IPS DF 4.7 (cell line): Measurements from ENCODE around the gene GLT1D1.
"Not testable (repeated sequence)": the region's sequence is repeated elsewhere in the genome, so short reads cannot be mapped to it uniquely, and the experiment has no call there.

ENCODE experiments used
- DNase-seq: peaks from one replicate; pipeline ENCODE4 v3.0.0-alpha.2; 2013; ENCODE audit warnings: low spot score; ENCODE audit errors: extremely low read depth

The GLT1D1 gene

DNA sequence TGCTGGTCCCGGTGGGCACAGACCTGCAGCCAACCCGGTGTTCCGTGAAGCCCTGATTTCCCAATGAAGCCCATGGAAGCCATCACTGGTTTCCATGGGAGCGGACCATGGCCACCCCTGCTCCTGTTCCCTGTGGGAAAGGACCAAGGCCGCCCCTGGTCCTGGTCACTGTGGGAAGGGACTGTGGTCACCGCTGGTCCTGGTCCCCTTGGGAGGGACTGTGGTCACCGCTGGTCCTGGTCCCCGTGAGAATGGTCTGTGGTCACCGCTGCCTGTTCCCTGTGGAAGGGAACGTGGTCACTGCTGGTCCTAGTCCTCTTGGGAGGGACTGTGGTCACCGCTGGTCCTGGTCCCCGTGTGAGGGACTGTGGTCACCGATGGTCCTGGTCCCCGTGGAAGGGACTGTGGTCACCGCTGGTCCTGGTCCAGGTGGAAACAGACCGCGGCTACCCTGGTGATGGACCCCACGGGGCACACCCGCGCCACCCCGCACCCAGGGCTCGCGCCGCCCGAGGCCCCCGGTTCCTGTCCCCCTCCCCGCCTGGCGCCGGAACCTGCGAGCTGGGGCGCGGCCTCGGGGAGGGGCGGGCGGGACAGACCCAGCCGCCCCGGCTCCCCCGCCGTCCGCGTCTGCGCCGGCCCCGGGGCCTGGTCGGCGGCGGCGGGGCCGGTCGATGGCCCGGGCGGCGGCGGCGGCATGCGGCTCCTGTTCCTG is at the start of gene GLT1D1:
Gene GLT1D1 (plus strand): TSS at position 594 of the 715 bp plus-strand sequence. CDS start 104 bp downstream, at position 698.
- no peak for DNase-seq

DNA sequence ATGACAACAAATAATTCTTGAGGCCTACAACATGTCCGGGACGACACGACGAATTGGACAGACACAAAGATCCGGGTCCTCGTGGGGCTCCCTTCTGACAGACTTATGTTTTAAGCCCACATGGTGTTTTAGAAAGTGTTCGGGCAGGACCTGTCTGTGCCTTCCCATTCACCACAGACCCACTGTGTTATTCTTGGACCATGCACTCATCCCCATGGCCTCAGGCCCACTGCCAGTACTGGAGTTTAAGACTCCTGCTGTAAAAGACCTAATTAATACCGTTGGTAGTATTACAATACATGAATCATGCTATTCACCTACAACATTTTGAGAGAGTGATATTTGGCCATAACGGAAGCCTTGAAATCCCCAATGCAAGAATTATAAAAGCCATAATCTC is 49.5 kb upstream of the GLT1D1 start:
- no peak for DNase-seq

- DNase-seq = no peak
These were observed 48.5 kb upstream of the GLT1D1 start for GRCh38 chr12:128804762-128805161.

- not testable (repeated sequence) for DNase-seq
These were observed 47.9 kb upstream of the GLT1D1 start for GRCh38 chr12:128805406-128805805.

GRCh38 chr12:128806573-128806972 is 46.7 kb upstream of the GLT1D1 start:
- DNase-seq = no peak

GRCh38 chr12:128807161-128807724 is 46.0 kb upstream of the GLT1D1 start:
- DNase-seq = no peak

- DNase-seq = no peak
These were observed 44.6 kb upstream of the GLT1D1 start for GRCh38 chr12:128808651-128809050.

DNA sequence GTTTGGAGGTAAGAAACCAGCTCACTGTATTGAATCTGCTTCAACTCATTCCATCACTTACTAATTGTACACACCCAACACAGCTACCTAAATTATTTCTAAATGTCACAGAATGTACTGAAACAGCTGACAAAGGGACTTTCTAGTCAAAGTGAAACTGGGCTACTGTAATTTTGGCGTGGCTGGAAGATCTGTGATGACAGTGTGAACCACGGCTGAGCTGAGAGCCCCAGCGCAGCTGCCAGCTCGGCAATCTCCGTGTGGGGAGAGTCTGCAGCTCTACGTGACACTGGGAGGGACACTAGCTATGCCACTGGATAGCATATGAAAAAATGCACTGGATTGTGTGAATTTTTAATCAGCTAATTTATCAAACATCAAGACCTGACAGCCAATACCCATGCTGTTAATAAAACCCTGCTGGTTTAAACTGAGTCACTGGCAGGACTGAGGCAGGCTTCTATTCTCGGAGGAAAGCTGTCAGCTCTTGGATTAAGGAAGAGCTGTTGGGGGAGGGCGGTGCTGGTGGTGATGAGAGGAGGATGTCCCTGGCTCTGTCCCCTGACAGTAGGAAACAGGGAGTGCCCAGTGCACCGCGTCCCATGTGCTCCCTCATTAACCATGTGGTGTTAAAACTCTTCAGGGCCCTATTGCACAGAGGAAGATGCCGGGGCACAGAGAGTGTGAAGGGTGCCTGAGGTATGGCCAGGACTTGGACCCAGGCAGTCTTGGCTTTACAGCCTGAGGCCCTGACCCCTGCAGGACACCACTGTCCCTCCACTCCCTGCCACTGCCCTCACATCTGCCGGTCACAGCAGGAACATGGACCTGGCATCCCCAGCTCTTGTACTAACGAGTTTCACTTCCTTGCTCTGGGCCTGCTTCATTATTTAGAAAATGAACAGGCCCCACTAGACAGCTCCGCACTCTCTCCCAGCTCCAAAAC is 42.8 kb upstream of the GLT1D1 start:
- DNase-seq = no peak

DNA sequence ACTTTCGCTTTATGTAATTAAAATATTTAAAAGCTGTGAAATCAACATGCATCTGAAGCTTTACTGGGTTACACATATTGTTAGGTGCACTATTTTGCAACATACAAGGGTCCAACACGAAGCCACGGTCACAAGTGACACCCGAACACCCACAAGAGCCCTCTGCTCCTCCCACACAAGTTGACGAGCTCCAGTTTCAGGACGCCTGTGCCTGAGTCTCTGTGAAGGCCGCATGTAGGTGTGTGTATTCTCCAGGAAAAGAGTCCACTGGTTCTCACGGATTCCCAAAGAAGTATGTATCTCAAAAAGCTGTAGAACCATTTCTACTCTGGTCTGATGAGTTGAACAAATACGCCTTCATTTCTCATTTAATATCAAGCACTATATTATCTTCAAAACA is 41.5 kb upstream of the GLT1D1 start:
- DNase-seq = no peak

GRCh38 chr12:128813392-128813791 is 39.9 kb upstream of the GLT1D1 start:
- no peak for DNase-seq

DNA sequence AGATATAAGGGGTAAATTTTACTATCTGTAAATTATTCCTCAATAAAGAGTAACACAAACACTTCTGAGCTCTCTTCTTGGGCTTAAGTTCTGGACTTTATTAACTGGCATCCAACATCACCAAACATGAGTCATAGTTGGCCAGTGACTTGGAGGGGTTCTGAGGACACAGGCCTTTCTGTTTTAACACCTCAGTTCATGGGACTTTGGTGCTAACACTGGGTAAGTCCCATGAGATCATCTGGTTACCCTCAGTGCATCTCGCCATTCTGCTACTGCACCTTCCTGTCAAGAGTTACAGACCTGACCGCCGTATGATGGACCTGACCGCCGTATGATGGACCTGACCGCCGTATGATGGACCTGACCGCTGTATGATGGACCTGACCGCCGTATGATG is 39.4 kb upstream of the GLT1D1 start:
- no peak for DNase-seq

- no peak for DNase-seq
These were observed 38.6 kb upstream of the GLT1D1 start for GRCh38 chr12:128814411-128815261.

GRCh38 chr12:128815779-128816642 is 37.3 kb upstream of the GLT1D1 start:
- DNase-seq = no peak

DNA sequence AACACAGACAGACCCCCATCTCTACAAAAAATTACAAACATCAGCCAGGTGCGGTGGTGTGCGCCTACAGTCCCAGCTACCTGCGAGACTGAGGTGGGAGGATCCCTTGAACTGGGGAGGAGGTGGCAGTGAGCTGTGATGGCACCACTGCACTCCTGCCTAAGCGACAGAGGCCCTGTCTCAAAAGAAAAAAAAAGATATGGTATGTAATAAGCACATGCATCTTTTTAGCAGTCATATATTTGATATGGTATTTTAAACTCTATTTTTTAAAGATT is 36.7 kb upstream of the GLT1D1 start:
- no peak for DNase-seq

DNA sequence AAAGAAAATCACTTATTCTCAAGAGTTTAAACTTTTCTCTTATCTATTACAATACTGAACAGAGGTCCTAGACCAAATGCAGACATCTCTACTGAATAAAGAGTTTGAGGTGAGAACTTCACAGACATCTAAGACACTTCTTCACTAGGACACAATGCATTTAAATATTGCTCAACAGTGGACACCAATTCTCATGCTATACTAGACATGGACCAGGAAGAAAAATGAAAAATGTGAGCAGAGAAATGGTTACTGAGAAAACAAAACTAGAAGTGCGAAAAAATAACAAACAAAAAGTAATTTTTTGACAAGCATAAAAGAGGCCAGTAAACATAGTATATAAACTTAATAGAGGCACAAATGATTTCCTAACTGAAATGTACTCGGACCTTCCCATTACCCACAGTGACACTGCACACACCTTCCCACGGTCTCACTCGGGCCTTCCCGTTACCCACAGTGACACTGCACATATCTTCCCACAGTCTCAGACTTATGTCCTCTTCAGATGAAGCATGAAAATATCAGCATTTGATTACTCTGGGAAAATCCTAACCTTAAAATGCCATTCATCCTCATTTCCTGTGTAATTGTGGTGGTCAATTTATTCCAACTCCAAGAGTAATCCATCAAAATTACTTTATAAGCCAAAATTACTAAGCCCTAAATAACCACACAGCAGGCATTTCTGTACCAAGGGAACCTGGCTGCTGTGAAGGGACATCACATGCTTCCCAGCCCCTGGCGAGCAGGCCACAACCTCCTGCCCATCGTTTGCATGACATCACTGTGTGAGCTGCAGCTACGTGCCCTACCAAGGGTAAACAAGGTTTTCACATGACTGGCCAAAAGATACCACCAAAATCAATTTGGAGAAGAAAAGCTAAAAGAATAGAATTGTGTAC is 35.9 kb upstream of the GLT1D1 start:
- DNase-seq = no peak

DNA sequence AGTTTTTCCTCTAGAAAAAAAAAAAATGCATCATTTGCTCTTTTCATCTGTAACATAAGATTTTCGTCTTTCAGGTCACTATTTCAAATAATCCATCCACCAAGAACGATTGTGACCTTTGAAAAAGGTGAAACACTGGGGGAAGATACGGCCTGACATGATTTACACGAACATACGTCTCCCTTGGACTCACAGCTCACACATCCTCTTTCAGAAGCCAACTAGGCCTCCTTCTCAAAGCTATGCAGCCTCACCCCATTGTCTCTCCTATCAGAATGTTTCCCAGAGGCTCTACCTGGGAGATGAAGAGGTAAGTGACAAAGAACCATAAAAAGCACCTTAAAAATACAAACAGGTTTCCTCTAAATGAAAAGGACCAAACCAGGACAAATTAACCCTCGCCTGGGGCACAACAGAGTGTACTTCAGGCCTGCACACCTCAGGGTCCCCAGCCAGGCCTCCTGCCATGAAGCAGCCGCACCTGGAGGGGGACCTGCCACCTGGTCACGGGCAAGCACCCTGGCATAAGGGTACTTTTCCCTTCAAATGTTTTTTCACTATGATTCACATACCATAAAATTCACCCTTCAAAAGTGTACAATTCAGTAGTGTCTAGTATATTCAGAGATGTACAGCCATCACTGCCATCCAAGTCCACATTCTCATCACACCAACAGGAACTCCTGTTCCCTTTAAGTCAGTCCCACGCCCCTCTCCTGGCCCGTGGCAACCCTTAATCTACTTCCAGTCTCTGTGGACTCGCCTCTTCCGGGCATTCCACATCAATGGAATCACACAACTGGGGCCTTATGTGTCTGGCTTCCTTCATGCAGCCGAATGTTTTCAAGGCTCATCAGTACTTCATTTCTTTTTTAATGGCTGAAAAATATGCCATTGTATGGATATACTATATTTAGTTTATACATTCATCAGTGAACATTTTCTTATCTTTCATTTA is 34.9 kb upstream of the GLT1D1 start:
- no peak for DNase-seq

DNA sequence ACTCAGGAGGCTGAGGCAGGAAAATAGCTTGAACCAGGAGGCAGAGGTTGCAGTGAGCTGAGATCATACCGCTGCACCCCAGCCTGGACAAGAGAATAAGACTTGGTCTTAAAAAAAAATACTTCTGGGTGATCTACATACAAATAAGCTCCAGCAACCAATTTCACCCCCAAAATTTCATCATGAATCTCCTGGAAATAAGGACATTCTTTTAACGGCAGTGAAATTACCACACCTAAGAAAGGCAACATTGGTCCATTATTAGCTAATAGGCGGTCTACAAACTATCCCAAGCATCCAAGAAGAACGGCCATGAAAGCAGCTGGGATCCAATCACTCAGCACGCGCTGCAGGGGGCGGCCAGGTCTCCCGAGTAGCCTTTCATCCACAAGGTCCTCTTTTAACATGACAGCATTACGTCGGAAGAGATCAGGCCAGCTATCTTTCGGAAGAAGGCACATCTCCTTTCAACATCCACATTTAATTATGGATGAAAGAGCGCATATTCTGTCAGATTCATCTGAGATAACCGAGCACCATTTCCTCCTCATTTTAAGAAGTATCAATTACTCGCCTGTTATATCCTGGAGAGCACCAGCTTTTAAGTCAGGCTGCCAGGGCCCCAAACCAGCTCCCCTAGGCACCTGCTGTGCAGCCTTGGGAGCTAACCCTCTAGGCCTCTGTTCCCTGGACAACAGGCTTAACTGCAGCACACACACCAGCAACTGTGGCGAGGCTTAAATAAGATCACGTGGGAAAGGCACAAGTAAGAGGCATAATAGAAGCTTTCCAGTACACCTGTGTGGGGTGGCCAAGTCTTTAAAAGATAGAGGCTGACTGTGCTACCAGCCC is 33.8 kb upstream of the GLT1D1 start:
- no peak for DNase-seq
